ENCODE measurements around the gene APOBEC2.
"Not testable (repeated sequence)": the region's sequence is repeated elsewhere in the genome, so short reads cannot be mapped to it uniquely, and the experiment has no call there.

Gene APOBEC2

GRCh38 chr6:41053041-41053440 is at the start of gene APOBEC2:
Gene APOBEC2, plus strand, starts transcription at chr6:41053202. Its CDS starts 146 bp downstream, at chr6:41053348.
- DNase-seq = no peak

- not testable (repeated sequence) for DNase-seq
These were observed 46.8 kb upstream of the APOBEC2 start for GRCh38 chr6:41006217-41006616.

DNA sequence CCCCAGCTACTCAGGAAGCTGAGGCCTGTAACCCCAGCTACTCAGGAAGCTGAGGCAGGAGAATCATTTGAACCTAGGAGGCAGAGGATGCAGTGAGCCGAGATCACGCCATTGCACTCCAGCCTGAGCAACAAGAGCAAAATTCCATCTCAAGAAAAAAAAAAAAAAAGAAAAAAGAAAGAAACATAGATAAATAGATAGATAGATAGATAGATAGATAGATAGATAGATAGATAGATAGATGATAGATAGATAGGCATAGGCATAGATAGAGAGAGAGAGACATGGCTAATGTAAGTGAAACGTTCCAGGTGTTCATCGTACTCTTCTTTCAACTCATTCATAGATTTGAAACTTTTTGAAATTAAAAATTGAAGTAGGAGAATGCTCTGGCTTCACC is 46.0 kb upstream of the APOBEC2 start:
- DNase-seq = not testable (repeated sequence)

DNA sequence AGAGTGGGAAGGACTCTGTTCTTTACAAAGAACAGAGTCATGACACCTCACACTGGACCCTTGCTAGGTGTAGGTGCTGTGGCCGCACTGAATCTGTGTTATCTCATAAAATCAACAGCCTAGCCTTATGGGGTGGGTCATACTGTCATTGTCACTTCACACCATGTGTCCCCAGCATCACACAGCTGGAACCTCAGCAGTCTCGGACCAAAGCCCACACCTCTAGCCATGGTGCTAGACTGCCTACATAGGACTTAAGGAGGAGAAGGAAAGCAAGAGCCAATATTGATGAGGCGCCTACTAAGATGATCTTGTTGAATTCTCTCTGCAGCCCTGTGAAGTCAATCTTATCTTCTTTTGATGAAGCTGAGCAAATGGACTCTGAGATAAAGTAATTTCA is 45.0 kb upstream of the APOBEC2 start:
- DNase-seq = no peak

GRCh38 chr6:41009669-41010068 is 43.3 kb upstream of the APOBEC2 start:
- DNase-seq = no peak

- DNase-seq = no peak
These were observed 41.3 kb upstream of the APOBEC2 start for GRCh38 chr6:41011673-41012072.

DNA sequence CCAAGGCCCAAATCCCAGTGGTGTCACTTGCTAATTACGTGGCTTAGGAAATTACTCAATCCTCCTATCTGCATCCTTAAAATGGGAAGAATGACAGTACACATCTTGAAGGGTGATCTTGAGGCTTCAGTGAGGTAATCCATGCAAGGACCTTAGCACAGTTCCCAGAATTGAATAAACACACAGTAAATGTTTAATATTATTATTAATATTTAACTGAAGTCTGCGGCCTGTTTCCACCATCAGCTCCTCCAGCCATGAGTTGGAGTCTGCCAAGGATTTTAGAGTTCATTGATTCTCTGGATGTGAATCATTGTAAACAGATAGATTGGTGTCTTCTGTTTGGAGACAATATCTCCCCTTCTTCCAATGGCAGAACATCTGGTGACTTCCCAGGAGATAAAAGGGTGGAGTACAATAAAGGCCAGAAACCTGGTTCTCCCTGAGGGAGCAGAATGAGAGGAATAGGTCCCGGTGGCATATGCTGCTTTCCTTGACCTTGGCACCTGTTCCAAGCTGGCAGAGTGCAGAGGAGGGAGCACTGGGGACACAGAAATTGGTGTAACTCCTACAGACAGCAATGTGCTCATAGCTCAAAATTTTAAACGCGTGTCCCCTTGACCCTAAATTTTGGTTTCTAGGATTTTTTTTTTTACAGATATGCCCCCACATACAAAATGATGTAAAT is 39.4 kb upstream of the APOBEC2 start:
- DNase-seq = no peak

GRCh38 chr6:41014780-41015179 is 38.2 kb upstream of the APOBEC2 start:
- DNase-seq = no peak

- DNase-seq = not testable (repeated sequence)
These were observed 37.1 kb upstream of the APOBEC2 start for GRCh38 chr6:41015860-41016259.

- no peak for DNase-seq
These were observed 35.3 kb upstream of the APOBEC2 start for GRCh38 chr6:41017663-41018062.

DNA sequence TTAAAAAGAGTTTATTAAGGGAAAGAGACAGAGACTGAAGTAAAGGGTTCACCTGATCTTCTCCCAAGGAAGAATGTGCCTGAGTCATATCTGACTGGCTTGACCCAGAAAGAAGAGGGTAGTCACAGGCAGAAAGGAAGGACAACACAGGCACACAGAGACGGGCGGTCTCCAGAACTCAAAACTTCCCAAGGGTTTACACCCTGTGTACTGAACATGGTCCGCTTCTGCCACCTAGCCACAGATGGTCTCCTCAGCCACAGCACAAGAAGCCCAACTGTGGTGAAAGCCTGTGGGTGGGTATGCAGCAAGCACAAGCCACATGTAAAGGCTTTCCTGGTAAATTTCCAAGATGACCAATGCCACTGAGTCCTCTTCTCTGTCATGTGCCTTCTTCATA is 31.2 kb upstream of the APOBEC2 start:
- DNase-seq = no peak

DNA sequence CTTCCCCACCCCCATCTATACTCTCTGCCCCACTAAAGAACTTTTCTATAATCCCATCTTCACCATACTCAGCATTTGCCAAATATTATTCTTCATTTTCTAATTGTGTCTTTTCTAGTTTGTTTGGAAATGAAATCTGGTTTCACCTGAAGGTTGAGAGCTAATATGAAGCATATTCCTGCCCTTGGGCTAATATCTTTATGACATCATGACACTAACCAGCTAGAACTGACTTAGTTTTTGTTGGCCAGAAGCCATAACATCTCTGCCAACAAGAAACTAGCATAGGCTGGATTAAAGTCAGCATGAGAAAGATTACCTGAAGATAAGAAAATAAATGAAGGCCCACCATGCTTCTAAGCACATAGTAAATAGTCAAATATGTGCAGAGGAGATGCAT is 30.7 kb upstream of the APOBEC2 start:
- DNase-seq = no peak

DNA sequence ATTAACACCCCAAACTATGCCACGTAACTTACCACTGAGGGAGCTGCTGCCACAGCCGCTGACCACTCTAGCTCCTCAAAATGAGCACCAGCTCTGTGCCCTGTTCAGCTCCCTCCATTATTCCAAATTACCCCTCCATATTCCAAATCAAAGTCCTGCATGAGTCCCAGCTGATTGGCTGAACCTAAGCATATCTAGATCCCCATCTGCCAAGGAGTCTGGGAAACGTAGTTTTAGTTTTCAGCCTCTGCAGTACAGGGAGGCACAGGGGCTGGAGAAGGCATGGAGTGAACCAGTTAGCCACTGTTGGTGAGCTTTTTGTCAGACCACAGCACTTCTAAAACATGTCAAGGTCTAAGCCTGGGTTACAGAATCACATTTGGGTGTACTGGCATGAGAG is 29.9 kb upstream of the APOBEC2 start:
- DNase-seq = no peak

DNA sequence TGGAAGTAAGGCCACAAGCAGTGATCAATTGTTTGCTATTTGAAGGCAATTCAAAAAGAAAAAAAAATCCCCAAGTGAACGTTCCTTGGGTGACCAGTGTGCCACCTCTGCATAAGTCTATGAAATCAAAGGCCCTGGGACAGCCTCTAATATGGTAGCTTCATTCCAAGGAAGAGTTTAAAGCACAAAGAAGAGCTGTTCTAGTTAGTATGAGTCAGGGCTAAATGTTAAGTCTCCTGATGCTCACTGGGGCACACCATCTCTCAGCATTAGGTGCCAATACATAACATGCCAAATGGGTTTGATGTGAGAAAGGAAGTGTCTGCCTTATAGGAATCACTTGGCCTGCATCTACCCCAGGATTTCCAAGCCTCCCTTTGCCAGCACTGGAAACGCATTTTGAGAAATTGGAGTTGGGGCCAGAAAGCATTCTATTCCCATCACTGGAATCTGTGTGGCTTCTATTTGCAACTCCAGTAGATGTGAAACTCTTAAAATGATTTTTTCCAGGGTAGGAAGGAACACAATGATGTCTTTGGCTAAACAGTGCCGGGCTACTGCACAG is 27.0 kb upstream of the APOBEC2 start:
- no peak for DNase-seq

DNA sequence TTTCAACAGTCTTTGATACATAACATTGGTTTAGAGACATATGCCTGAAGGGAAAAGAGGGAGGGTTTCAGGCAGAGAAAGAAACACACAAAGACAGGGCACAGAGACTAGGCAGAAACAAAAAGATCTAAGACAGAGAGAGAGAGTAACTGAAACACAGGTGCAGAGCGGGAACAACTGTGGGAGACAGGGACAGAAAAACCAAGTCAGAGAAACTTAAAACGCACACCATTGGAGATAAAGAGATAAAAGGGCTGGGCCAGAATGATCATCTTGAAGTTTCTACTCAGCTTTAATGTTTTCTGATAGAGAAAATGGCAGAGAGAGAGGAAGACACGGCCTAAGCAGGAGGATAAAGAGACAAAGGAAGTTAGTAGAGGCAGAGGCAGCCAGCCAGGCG is 25.8 kb upstream of the APOBEC2 start:
- no peak for DNase-seq

- no peak for DNase-seq
These were observed 25.0 kb upstream of the APOBEC2 start for GRCh38 chr6:41027799-41028560.

GRCh38 chr6:41028561-41029412 is 24.2 kb upstream of the APOBEC2 start:
- DNase-seq = no peak

DNA sequence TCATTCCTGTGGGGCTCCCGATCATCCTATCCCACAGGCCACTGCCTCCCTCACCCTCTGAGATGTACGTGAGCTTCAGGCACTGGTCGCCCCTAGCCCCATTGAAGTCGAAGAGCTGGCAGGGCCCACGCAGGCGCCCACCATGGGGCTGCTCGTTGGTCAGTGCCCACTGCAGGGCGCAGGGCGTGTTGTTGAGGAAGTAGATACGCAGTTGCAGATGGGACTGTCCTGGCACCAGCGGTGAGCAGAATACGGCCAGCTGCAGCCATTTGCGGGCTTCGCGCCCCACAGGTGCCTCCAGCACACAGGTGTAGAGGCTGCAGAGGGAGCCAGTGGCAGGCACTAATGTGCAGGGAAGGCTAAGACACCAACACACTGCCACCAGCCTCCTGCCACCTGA is 20.2 kb upstream of the APOBEC2 start:
- DNase-seq = no peak

GRCh38 chr6:41033776-41034175 is 19.2 kb upstream of the APOBEC2 start:
- no peak for DNase-seq

DNA sequence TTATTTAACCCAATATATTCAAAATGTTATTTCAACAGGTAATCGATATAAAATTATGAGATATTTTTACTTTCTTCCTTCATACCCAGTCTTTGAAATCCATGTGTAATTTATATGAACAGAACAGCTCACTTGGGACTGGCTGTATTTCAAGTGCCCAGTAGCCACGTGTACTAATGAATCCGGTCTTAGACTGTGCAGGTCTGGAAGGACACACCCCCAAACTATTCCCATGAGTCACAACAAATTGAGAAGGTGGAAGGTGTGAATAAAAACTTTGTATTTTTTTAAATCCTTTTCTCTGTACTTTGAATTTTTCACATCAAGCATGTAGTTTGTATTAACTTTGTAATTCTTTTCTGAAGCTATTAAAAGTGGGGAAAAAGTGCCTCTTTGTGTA is 16.8 kb upstream of the APOBEC2 start:
- no peak for DNase-seq

- no peak for DNase-seq
These were observed 16.4 kb upstream of the APOBEC2 start for GRCh38 chr6:41036601-41037000.

DNA sequence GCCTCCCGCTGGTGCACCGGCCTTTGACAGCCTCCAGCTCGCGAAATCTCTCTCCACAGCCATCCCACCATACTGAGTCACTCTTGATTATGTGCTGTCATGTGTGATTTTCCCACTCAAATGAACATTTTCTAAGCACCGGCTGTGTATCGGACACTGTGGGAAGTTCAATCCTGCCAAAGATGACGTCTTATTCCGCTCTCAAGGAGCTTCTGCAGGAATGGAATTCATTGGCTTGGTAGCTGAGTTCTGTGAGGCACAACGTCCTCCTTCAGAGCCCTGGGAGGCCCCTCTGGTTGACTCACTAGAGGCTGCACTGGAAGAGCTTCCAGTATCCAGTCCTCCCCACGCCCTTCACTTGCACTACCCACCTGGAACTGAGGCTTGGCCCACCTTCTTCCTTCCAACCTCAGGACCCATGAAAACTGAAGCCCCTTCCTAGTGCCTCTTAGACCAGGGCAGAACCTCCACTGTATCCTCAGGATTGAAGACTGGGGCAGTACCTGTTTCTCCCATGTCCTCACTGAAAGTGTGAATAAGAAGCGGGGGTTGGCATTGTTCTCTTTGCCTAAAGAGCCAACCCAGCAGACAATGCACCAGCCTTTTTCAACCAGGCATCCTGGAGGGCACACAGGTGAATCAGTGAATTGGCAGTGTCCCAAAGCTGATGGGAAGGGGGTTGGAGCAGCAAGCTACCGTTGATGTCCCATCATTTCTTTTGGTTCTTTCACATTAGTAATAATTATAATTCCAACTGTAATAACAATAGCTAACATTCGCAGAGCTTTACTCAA is 15.7 kb upstream of the APOBEC2 start:
- DNase-seq = no peak
